ENCODE data around the gene B3GNT8.

GRCh38 chr19:41397086-41398049 is 29.8 kb downstream of the B3GNT8 start, which contains the start of the genes BCKDHA and EXOSC5:
- no peak for TF ChIP-seq CTCF (conservative IDR thresholded peaks at IDR 0.05)
- no peak for TF ChIP-seq ZFX (IDR thresholded peaks at IDR 0.05)
